OCI-LY7 (cell line): ENCODE measurements around the gene MAP1LC3B.

Experiments used
- EZH2phosphoT487 ChIP-seq: fragments of 200-600 bp; sonication (generic); IDR thresholded peaks from 2 replicates; pipeline ENCODE4 v1.6.1; 2018; ENCODE audit warnings: low read depth, borderline replicate concordance, mild to moderate bottlenecking, mixed run types, antibody characterized with exemption, low read length, moderate library complexity, mixed read lengths
- TF ChIP-seq, protein P1 (sequence below): fragments of 200-600 bp; sonication (generic); conservative IDR thresholded peaks from 2 replicates; pipeline ENCODE4 v1.5.1; 2014; ENCODE audit warnings: mild to moderate bottlenecking, antibody characterized with exemption, low read length, moderate library complexity, mixed read lengths

DNA sequence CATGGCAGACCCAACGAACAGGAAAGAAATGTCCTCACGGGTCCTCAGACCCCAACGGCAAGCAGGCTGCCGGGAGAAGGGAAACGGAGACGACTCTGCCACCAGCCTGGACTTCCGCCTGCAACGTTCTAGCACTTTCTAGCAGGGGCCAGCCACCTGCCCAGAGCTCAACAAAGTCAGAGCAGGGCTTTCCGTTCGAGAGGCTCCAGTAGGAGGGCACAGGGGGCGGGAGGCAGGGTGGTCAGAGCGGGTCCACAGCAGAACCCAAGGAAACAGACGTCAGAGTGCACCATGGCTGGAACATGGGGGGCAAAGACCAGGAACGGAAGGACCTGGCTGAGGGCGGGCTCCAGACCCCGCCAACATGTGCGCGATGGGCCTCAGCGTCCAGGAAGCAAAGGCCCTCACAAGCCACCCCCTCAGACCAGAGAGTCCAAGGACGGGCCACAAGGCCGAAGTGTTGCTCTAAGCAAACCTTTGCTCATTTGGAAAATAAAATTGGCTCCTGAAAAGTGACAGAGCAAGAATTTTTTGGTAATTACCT is 45.5 kb upstream of the MAP1LC3B start:
- TF ChIP-seq, protein P1, sequence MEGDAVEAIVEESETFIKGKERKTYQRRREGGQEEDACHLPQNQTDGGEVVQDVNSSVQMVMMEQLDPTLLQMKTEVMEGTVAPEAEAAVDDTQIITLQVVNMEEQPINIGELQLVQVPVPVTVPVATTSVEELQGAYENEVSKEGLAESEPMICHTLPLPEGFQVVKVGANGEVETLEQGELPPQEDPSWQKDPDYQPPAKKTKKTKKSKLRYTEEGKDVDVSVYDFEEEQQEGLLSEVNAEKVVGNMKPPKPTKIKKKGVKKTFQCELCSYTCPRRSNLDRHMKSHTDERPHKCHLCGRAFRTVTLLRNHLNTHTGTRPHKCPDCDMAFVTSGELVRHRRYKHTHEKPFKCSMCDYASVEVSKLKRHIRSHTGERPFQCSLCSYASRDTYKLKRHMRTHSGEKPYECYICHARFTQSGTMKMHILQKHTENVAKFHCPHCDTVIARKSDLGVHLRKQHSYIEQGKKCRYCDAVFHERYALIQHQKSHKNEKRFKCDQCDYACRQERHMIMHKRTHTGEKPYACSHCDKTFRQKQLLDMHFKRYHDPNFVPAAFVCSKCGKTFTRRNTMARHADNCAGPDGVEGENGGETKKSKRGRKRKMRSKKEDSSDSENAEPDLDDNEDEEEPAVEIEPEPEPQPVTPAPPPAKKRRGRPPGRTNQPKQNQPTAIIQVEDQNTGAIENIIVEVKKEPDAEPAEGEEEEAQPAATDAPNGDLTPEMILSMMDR, result no peak
- TF ChIP-seq EZH2phosphoT487, result no peak
